ENCODE data around the gene PHLDA2.
A peak's percentile ranks its signal among the peaks of the same experiment; 100 is the strongest.
"Not testable (repeated sequence)": the region's sequence is repeated elsewhere in the genome, so short reads cannot be mapped to it uniquely, and the experiment has no call there.

The PHLDA2 gene

GRCh38 chr11:2914455-2915195 lies 14.6 kb downstream of the PHLDA2 start:
- H3K4me1 ChIP-seq (ENCODE audit: control insufficient read depth, insufficient read depth, low read length) = no peaks in the 10 kb centered on the region
- H3K4me3 ChIP-seq (ENCODE audit: low read length) = no peak overlapping the region
- H3K36me3 ChIP-seq (ENCODE audit: control insufficient read depth, insufficient read depth, low read length) = no peaks in the 10 kb centered on the region
- no peak overlapping the region for H3K27ac ChIP-seq (ENCODE audit: low read depth, low read length)
- H3K9ac ChIP-seq (ENCODE audit: low read length) = no peak overlapping the region
- no peaks in the 10 kb centered on the region for H3K27me3 ChIP-seq (ENCODE audit: control insufficient read depth, insufficient read depth, low read length)

- H3K27ac ChIP-seq (ENCODE audit: low read depth, low read length) = no peak overlapping the region
- H3K4me1 ChIP-seq (ENCODE audit: control insufficient read depth, insufficient read depth, low read length) = no peaks in the 10 kb centered on the region
- no peaks in the 10 kb centered on the region for H3K36me3 ChIP-seq (ENCODE audit: control insufficient read depth, insufficient read depth, low read length)
- no peaks in the 10 kb centered on the region for H3K27me3 ChIP-seq (ENCODE audit: control insufficient read depth, insufficient read depth, low read length)
- H3K4me3 ChIP-seq (ENCODE audit: low read length) = no peak overlapping the region
- no peak overlapping the region for H3K9ac ChIP-seq (ENCODE audit: low read length)
Observed at GRCh38 chr11:2913776-2914175, 15.4 kb downstream of the PHLDA2 start.

- no peak overlapping the region for H3K27ac ChIP-seq (ENCODE audit: low read depth, low read length)
- no peaks in the 10 kb centered on the region for H3K4me1 ChIP-seq (ENCODE audit: control insufficient read depth, insufficient read depth, low read length)
- H3K4me3 ChIP-seq (ENCODE audit: low read length) = peak overlapping the region; percentile 44
- H3K27me3 ChIP-seq (ENCODE audit: control insufficient read depth, insufficient read depth, low read length) = no peaks in the 10 kb centered on the region
- H3K9ac ChIP-seq (ENCODE audit: low read length) = peak overlapping the region; percentile 30
- no peaks in the 10 kb centered on the region for H3K36me3 ChIP-seq (ENCODE audit: control insufficient read depth, insufficient read depth, low read length)
Observed at GRCh38 chr11:2913019-2913431, 16.2 kb downstream of the PHLDA2 start.

GRCh38 chr11:2912498-2912897 lies 16.7 kb downstream of the PHLDA2 start:
- H3K4me3 ChIP-seq (ENCODE audit: low read length) = no peak overlapping the region
- H3K4me1 ChIP-seq (ENCODE audit: control insufficient read depth, insufficient read depth, low read length) = no peaks in the 10 kb centered on the region
- no peaks in the 10 kb centered on the region for H3K27me3 ChIP-seq (ENCODE audit: control insufficient read depth, insufficient read depth, low read length)
- peak overlapping the region; percentile 30 for H3K9ac ChIP-seq (ENCODE audit: low read length)
- no peaks in the 10 kb centered on the region for H3K36me3 ChIP-seq (ENCODE audit: control insufficient read depth, insufficient read depth, low read length)
- H3K27ac ChIP-seq (ENCODE audit: low read depth, low read length) = no peak overlapping the region

- Histone ChIP-seq H3K4me3 (ENCODE audit: low read length) (no peak overlapping the region), H3K4me1 (ENCODE audit: control insufficient read depth, insufficient read depth, low read length) (no peaks in the 10 kb centered on the region), H3K9ac (ENCODE audit: low read length) (no peak overlapping the region), H3K27me3 (ENCODE audit: control insufficient read depth, insufficient read depth, low read length) (no peaks in the 10 kb centered on the region), H3K36me3 (ENCODE audit: control insufficient read depth, insufficient read depth, low read length) (no peaks in the 10 kb centered on the region), H3K27ac (ENCODE audit: low read depth, low read length) (no peak overlapping the region)
Observed at GRCh38 chr11:2911785-2912391, 17.3 kb downstream of the PHLDA2 start.

GRCh38 chr11:2911088-2911784 lies 18.0 kb downstream of the PHLDA2 start:
- Histone ChIP-seq H3K4me1 (ENCODE audit: control insufficient read depth, insufficient read depth, low read length) (no peaks in the 10 kb centered on the region), H3K27ac (ENCODE audit: low read depth, low read length) (no peak overlapping the region), H3K36me3 (ENCODE audit: control insufficient read depth, insufficient read depth, low read length) (no peaks in the 10 kb centered on the region), H3K9ac (ENCODE audit: low read length) (no peak overlapping the region), H3K27me3 (ENCODE audit: control insufficient read depth, insufficient read depth, low read length) (no peaks in the 10 kb centered on the region), H3K4me3 (ENCODE audit: low read length) (no peak overlapping the region)

GRCh38 chr11:2910401-2910955 lies 18.7 kb downstream of the PHLDA2 start:
- H3K27ac ChIP-seq (ENCODE audit: low read depth, low read length) = no peak overlapping the region
- no peaks in the 10 kb centered on the region for H3K27me3 ChIP-seq (ENCODE audit: control insufficient read depth, insufficient read depth, low read length)
- H3K4me3 ChIP-seq (ENCODE audit: low read length) = no peak overlapping the region
- no peaks in the 10 kb centered on the region for H3K4me1 ChIP-seq (ENCODE audit: control insufficient read depth, insufficient read depth, low read length)
- no peak overlapping the region for H3K9ac ChIP-seq (ENCODE audit: low read length)
- H3K36me3 ChIP-seq (ENCODE audit: control insufficient read depth, insufficient read depth, low read length) = no peaks in the 10 kb centered on the region

- Histone ChIP-seq H3K36me3 (ENCODE audit: control insufficient read depth, insufficient read depth, low read length) (no peaks in the 10 kb centered on the region), H3K27ac (ENCODE audit: low read depth, low read length) (no peak overlapping the region), H3K4me3 (ENCODE audit: low read length) (no peak overlapping the region), H3K4me1 (ENCODE audit: control insufficient read depth, insufficient read depth, low read length) (no peaks in the 10 kb centered on the region), H3K27me3 (ENCODE audit: control insufficient read depth, insufficient read depth, low read length) (no peaks in the 10 kb centered on the region), H3K9ac (ENCODE audit: low read length) (no peak overlapping the region)
Observed at GRCh38 chr11:2909133-2909902, 19.9 kb downstream of the PHLDA2 start.

- Histone ChIP-seq H3K4me1 (ENCODE audit: control insufficient read depth, insufficient read depth, low read length) (no peaks in the 10 kb centered on the region), H3K9ac (ENCODE audit: low read length) (no peak overlapping the region), H3K27me3 (ENCODE audit: control insufficient read depth, insufficient read depth, low read length) (no peaks in the 10 kb centered on the region), H3K27ac (ENCODE audit: low read depth, low read length) (no peak overlapping the region), H3K36me3 (ENCODE audit: control insufficient read depth, insufficient read depth, low read length) (no peaks in the 10 kb centered on the region), H3K4me3 (ENCODE audit: low read length) (no peak overlapping the region)
Observed at GRCh38 chr11:2908130-2908529, 21.1 kb downstream of the PHLDA2 start.

GRCh38 chr11:2905299-2905698 lies 23.9 kb downstream of the PHLDA2 start:
- H3K4me1 ChIP-seq (ENCODE audit: control insufficient read depth, insufficient read depth, low read length); H3K9ac ChIP-seq (ENCODE audit: low read length); H3K27me3 ChIP-seq (ENCODE audit: control insufficient read depth, insufficient read depth, low read length); H3K4me3 ChIP-seq (ENCODE audit: low read length); H3K27ac ChIP-seq (ENCODE audit: low read depth, low read length); H3K36me3 ChIP-seq (ENCODE audit: control insufficient read depth, insufficient read depth, low read length): not testable (repeated sequence)

GRCh38 chr11:2904153-2905052 lies 24.8 kb downstream of the PHLDA2 start:
- no peak overlapping the region for H3K27ac ChIP-seq (ENCODE audit: low read depth, low read length)
- H3K27me3 ChIP-seq (ENCODE audit: control insufficient read depth, insufficient read depth, low read length) = no peaks in the 10 kb centered on the region
- no peak overlapping the region for H3K9ac ChIP-seq (ENCODE audit: low read length)
- no peaks in the 10 kb centered on the region for H3K36me3 ChIP-seq (ENCODE audit: control insufficient read depth, insufficient read depth, low read length)
- H3K4me1 ChIP-seq (ENCODE audit: control insufficient read depth, insufficient read depth, low read length) = peaks cover 3% of the 10 kb centered on the region
- peak overlapping the region; percentile 26 for H3K4me3 ChIP-seq (ENCODE audit: low read length)

Data from rectal smooth muscle tissue (tissue), 1 donor.